Measurements from ENCODE around the gene CACNA1H.

The CACNA1H gene

GRCh38 chr16:1130382-1130781 lies 22.5 kb upstream of the CACNA1H start:
- Histone ChIP-seq H3K4me3 (ENCODE audit: low read depth, low read length) (no peak overlapping the region), H3K4me1 (no peaks in the 10 kb centered on the region), H3K36me3 (ENCODE audit: control insufficient read depth, insufficient read depth, low read length) (no peaks in the 10 kb centered on the region), H3K27me3 (ENCODE audit: control insufficient read depth, insufficient read depth, low read length) (no peaks in the 10 kb centered on the region), H3K9ac (no peak overlapping the region), H3K27ac (no peak overlapping the region), H3K9me3 (ENCODE audit: control insufficient read depth, low read length) (no peaks in the 10 kb centered on the region), H3K79me2 (no peaks in the 10 kb centered on the region), H2AFZ (no peak overlapping the region), H3K4me2 (ENCODE audit: low read length) (no peak overlapping the region)
- TF ChIP-seq CTCF (IDR thresholded peaks at IDR 0.05): no peak

GRCh38 chr16:1131378-1131994 lies 21.4 kb upstream of the CACNA1H start:
- H3K36me3 ChIP-seq (ENCODE audit: control insufficient read depth, insufficient read depth, low read length): no peaks in the 10 kb centered on the region
- H3K4me1 ChIP-seq: no peaks in the 10 kb centered on the region
- no peak for TF ChIP-seq CTCF (IDR thresholded peaks at IDR 0.05)
- H3K9me3 ChIP-seq (ENCODE audit: control insufficient read depth, low read length): no peaks in the 10 kb centered on the region
- no peak overlapping the region for H3K4me3 ChIP-seq (ENCODE audit: low read depth, low read length)
- H3K27me3 ChIP-seq (ENCODE audit: control insufficient read depth, insufficient read depth, low read length): no peaks in the 10 kb centered on the region
- no peak overlapping the region for H3K27ac ChIP-seq
- H3K79me2 ChIP-seq: no peaks in the 10 kb centered on the region
- no peak overlapping the region for H2AFZ ChIP-seq
- H3K9ac ChIP-seq: no peak overlapping the region
- H3K4me2 ChIP-seq (ENCODE audit: low read length): no peak overlapping the region

- no peak overlapping the region for H2AFZ ChIP-seq
- no peaks in the 10 kb centered on the region for H3K79me2 ChIP-seq
- H3K4me2 ChIP-seq (ENCODE audit: low read length): no peak overlapping the region
- no peaks in the 10 kb centered on the region for H3K9me3 ChIP-seq (ENCODE audit: control insufficient read depth, low read length)
- H3K4me3 ChIP-seq (ENCODE audit: low read depth, low read length): no peak overlapping the region
- no peaks in the 10 kb centered on the region for H3K27me3 ChIP-seq (ENCODE audit: control insufficient read depth, insufficient read depth, low read length)
- H3K9ac ChIP-seq: no peak overlapping the region
- no peaks in the 10 kb centered on the region for H3K4me1 ChIP-seq
- H3K27ac ChIP-seq: no peak overlapping the region
- no peak for TF ChIP-seq CTCF (IDR thresholded peaks at IDR 0.05)
- H3K36me3 ChIP-seq (ENCODE audit: control insufficient read depth, insufficient read depth, low read length): no peaks in the 10 kb centered on the region
These were observed 20.5 kb upstream of the CACNA1H start for GRCh38 chr16:1132431-1132830.

GRCh38 chr16:1133271-1133670 lies 19.6 kb upstream of the CACNA1H start:
- Histone ChIP-seq H3K27ac (no peak overlapping the region), H3K27me3 (ENCODE audit: control insufficient read depth, insufficient read depth, low read length) (no peaks in the 10 kb centered on the region), H3K9me3 (ENCODE audit: control insufficient read depth, low read length) (no peaks in the 10 kb centered on the region), H3K36me3 (ENCODE audit: control insufficient read depth, insufficient read depth, low read length) (no peaks in the 10 kb centered on the region), H3K4me1 (no peaks in the 10 kb centered on the region), H3K9ac (no peak overlapping the region), H3K4me2 (ENCODE audit: low read length) (no peak overlapping the region), H2AFZ (no peak overlapping the region), H3K4me3 (ENCODE audit: low read depth, low read length) (no peak overlapping the region), H3K79me2 (no peaks in the 10 kb centered on the region)
- no peak for TF ChIP-seq CTCF (IDR thresholded peaks at IDR 0.05)

- Histone ChIP-seq H3K4me3 (ENCODE audit: low read depth, low read length) (no peak overlapping the region), H3K4me1 (no peaks in the 10 kb centered on the region), H3K9me3 (ENCODE audit: control insufficient read depth, low read length) (no peaks in the 10 kb centered on the region), H3K9ac (no peak overlapping the region), H3K4me2 (ENCODE audit: low read length) (no peak overlapping the region), H3K27me3 (ENCODE audit: control insufficient read depth, insufficient read depth, low read length) (no peaks in the 10 kb centered on the region), H2AFZ (no peak overlapping the region), H3K27ac (no peak overlapping the region), H3K36me3 (ENCODE audit: control insufficient read depth, insufficient read depth, low read length) (no peaks in the 10 kb centered on the region), H3K79me2 (no peaks in the 10 kb centered on the region)
- TF ChIP-seq CTCF (IDR thresholded peaks at IDR 0.05): no peak
These were observed 18.9 kb upstream of the CACNA1H start for GRCh38 chr16:1133810-1134520.
